Measurements from ENCODE around the gene ALMS1. TPM values are rescaled to one million over a fixed set of nuclear protein-coding genes. Genes with fewer than 3 reads are reported as not detected.
"Not testable (repeated sequence)": the region's sequence is repeated elsewhere in the genome, so short reads cannot be mapped to it uniquely, and the experiment has no call there.

Gene ALMS1
- polyA plus RNA-seq, 1 of the 3 experiments (the other 2 are of a cell fraction) = 7.0 TPM

DNA sequence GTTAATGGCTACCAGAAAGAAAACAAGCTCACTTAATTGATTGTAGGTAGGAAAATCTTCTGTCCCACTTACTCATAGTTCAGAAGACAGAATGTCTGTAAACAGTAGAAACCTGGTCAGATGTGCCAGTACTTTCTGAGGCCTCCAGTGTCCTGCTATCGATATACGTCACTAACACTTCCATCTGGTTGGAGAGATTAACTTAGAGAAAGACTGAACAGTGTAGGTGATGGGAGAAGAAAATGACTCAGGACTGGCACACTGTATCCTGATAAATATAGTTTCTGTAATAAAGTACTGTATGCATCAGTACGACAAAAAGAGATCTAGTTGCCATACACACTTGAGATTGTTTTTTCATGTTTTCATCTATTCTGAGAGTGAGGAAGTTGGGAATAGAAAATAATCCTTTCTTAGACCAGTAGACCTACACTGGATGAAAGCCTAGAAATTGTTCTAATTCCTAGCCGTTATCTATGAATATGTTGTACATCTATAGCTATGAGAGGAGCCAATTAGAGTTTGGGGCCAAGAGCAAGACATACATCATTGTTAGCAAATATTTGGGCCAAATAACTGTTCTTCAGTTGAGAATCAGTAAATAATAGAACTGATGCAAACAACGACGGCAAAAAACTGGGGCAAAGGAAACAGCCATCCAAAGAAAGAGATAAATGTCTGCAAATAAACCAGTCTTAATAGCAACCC lies 150.7 kb downstream of the ALMS1 start (continued):
- TF ChIP-seq REST (IDR thresholded peaks at IDR 0.05; ENCODE audit: low read depth, low read length) (no peak), CHD2 (IDR thresholded peaks at IDR 0.05; ENCODE audit: low read length, partially characterized antibody) (no peak), TCF12 (IDR thresholded peaks at IDR 0.05) (no peak)

- H3K9me2 ChIP-seq; H3K79me2 ChIP-seq (ENCODE audit: insufficient read depth); H3K4me2 ChIP-seq; H3K27me3 ChIP-seq (ENCODE audit: insufficient read depth); CTCF ChIA-PET; H3K9me3 ChIP-seq; H4K20me1 ChIP-seq (ENCODE audit: insufficient read depth); H3F3A ChIP-seq (replicated peaks; ENCODE audit: insufficient read depth); H2AFZ ChIP-seq (ENCODE audit: low read depth); H3K27ac ChIP-seq (ENCODE audit: low read depth in 2 of 2, low read length in 1 of 2); H3K4me3 ChIP-seq (ENCODE audit: low read depth in 2 of 2, low read length in 1 of 2); H3K9ac ChIP-seq; DNase-seq; H3K4me1 ChIP-seq (ENCODE audit: control insufficient read depth in 1 of 2, insufficient read depth in 2 of 2, low read depth in 1 of 2, low read length in 1 of 2): not testable (repeated sequence)
- POLR2A ChIA-PET = interaction anchor here (0.6 kb wide), 1 partner anchor 949 kb away, joined by 3 read pairs; no protein-coding TSS in a partner anchor
- H3K36me3 ChIP-seq (replicated peaks in 1 of 2; ENCODE audit: control insufficient read depth in 1 of 2, insufficient read depth in 2 of 2, low read length in 1 of 2) = peaks cover 27 to 35% of the 10 kb centered on the region in 2 experiments
- 82% methylated on average over 5 of the region's 5 CpGs for WGBS (ENCODE audit: low lambda C conversion rate)
Measured at GRCh38 chr2:73560875-73561274, 175.2 kb downstream of the ALMS1 start.

GRCh38 chr2:73561422-73561821 lies 175.8 kb downstream of the ALMS1 start:
- ChIA-PET POLR2A (interaction anchor here (0.6 kb wide), 1 partner anchor 949 kb away, joined by 3 read pairs; no protein-coding TSS in a partner anchor), CTCF (no interaction called here)
- no peak overlapping the region for H3K4me2 ChIP-seq
- no peaks in the 10 kb centered on the region for H3K79me2 ChIP-seq (ENCODE audit: insufficient read depth)
- H3K36me3 ChIP-seq (replicated peaks in 1 of 2; ENCODE audit: control insufficient read depth in 1 of 2, insufficient read depth in 2 of 2, low read length in 1 of 2) = peaks cover 27 to 31% of the 10 kb centered on the region in 2 experiments
- no peak for TF ChIP-seq SMC3 (IDR thresholded peaks at IDR 0.05; ENCODE audit: low read depth, low read length)
- no peak for TF ChIP-seq EP300 (IDR thresholded peaks at IDR 0.05; ENCODE audit: borderline replicate concordance in 1 of 2, low read depth in 1 of 2, low read length in 1 of 2)
- TF ChIP-seq FOSL2 (IDR thresholded peaks at IDR 0.05; ENCODE audit: borderline replicate concordance, low read depth) = no peak
- TF ChIP-seq FOXJ3 (CRISPR knock-in tag; IDR thresholded peaks at IDR 0.05) = no peak
- no peak for TF ChIP-seq SIN3A (IDR thresholded peaks at IDR 0.05; ENCODE audit: borderline replicate concordance, low read depth, low read length)
- TF ChIP-seq YY1 (IDR thresholded peaks at IDR 0.05; ENCODE audit: low read depth) = no peak
- TF ChIP-seq TAF1 (IDR thresholded peaks at IDR 0.05; ENCODE audit: borderline replicate concordance, low read depth, low read length) = no peak
- no peak for TF ChIP-seq EZH2phosphoT487 (IDR thresholded peaks at IDR 0.05; ENCODE audit: borderline replicate concordance, low read depth)
- no peak for TF ChIP-seq TCF12 (IDR thresholded peaks at IDR 0.05)
- TF ChIP-seq JUND (IDR thresholded peaks at IDR 0.05) = no peak
- TF ChIP-seq CHD2 (IDR thresholded peaks at IDR 0.05; ENCODE audit: low read length, partially characterized antibody) = no peak
- no peak for TF ChIP-seq RXRA (IDR thresholded peaks at IDR 0.05; ENCODE audit: borderline replicate concordance, low read depth)
- TF ChIP-seq PBX3 (IDR thresholded peaks at IDR 0.05) = no peak
- no peak for TF ChIP-seq IRF3 (IDR thresholded peaks at IDR 0.05; ENCODE audit: low read depth, low read length)
- no peak for TF ChIP-seq GABPA (IDR thresholded peaks at IDR 0.05; ENCODE audit: low read depth)
- no peak for TF ChIP-seq MAX (IDR thresholded peaks at IDR 0.05; ENCODE audit: low read depth)
- H3K9me3 ChIP-seq = no peaks in the 10 kb centered on the region
- H3K4me1 ChIP-seq (ENCODE audit: control insufficient read depth in 1 of 2, insufficient read depth in 2 of 2, low read depth in 1 of 2, low read length in 1 of 2) = no peaks in the 10 kb centered on the region; a peak in 1 of 4 replicates
- no peak overlapping the region for H3K27ac ChIP-seq (ENCODE audit: low read depth in 2 of 2, low read length in 1 of 2)
- H3K9ac ChIP-seq = no peak overlapping the region
- no peak overlapping the region for H3K4me3 ChIP-seq (ENCODE audit: low read depth in 2 of 2, low read length in 1 of 2)
- no peaks in the 10 kb centered on the region for H3F3A ChIP-seq (replicated peaks; ENCODE audit: insufficient read depth)
- H3K27me3 ChIP-seq (ENCODE audit: insufficient read depth) = no peaks in the 10 kb centered on the region
- H3K9me2 ChIP-seq = no peaks in the 10 kb centered on the region
- DNase-seq = no peak
- no peaks in the 10 kb centered on the region for H4K20me1 ChIP-seq (ENCODE audit: insufficient read depth)
- no peak overlapping the region for H2AFZ ChIP-seq (ENCODE audit: low read depth)
